Erythroblast (primary cell): ENCODE measurements around the gene IQGAP3.
A peak's percentile ranks its signal among the peaks of the same experiment; 100 is the strongest.
"Not testable (repeated sequence)": the region's sequence is repeated elsewhere in the genome, so short reads cannot be mapped to it uniquely, and the experiment has no call there.

ENCODE experiments used
- DNase-seq, 2 experiments: peaks; one replicate each; lab custom pipeline; 2025; lab: John Stamatoyannopoulos, UW
- GATA1 ChIP-seq: IDR thresholded peaks from 2 replicates; pipeline ENCODE4 v1.6.1; 2011; ENCODE audit warnings: low read depth, mild to moderate bottlenecking, control low read depth, low read length, moderate library complexity
- POLR2A ChIP-seq: IDR thresholded peaks from 2 replicates; pipeline ENCODE4 v1.6.1; 2011; ENCODE audit warnings: mild to moderate bottlenecking, low read length

Gene IQGAP3

DNA sequence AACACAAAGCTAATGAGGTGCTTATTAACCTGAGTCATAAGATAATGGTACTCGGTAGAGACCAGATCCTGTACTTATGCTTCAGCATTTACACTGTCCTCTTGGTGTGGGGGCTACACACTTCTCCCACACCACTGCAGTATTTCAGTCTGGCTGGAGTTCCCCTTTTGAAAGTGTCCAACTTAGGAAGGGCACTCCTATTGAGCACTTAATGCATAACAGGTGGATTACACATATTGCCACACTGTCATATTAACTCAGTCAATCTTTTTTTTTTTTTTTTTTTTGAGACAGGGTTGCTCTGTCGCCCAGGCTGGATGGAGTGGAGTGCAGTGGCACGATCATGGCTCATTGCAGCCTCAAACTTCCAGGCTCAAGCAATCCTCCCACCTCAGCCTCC lies 27.4 kb upstream of the IQGAP3 start:
- peak; percentile 33 to 56 for DNase-seq

GRCh38 chr1:156598731-156599432 lies 26.5 kb upstream of the IQGAP3 start:
- TF ChIP-seq POLR2A (no peak), GATA1 (no peak)
- no peak for DNase-seq

More for the DNA sequence above, 27.4 kb upstream of the IQGAP3 start:
- no peak for TF ChIP-seq POLR2A
- TF ChIP-seq GATA1, result no peak

- no peak for DNase-seq
- no peak for TF ChIP-seq GATA1
- TF ChIP-seq POLR2A, result no peak
Observed at GRCh38 chr1:156598125-156598524, 25.8 kb upstream of the IQGAP3 start.

- DNase-seq, result no peak
- TF ChIP-seq POLR2A (no peak), GATA1 (no peak)
Observed at GRCh38 chr1:156596426-156596825, 24.1 kb upstream of the IQGAP3 start.

GRCh38 chr1:156595016-156595415 lies 22.7 kb upstream of the IQGAP3 start:
- no peak for DNase-seq
- TF ChIP-seq GATA1 (no peak), POLR2A (no peak)

DNA sequence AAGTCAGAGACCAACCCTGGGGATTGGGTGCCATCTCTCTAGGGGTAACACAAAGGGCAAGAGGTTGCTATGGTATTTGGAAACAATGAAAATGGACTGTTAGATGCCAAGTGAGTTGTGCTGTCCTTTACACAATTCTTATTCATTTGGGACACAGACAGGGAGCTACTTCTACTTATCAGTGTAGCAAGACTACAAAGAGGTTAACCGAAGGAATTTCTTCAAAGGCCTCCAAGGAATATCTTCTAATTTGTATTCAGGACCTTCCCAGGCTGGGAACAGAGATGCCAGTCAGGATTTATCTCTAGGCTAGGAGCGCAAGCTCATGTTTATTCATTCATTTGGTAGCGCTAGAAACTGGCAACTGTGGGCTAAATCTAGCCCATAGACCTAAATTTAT lies 21.8 kb upstream of the IQGAP3 start:
- TF ChIP-seq GATA1 (no peak), POLR2A (no peak)
- no peak for DNase-seq

GRCh38 chr1:156593661-156593989 lies 21.3 kb upstream of the IQGAP3 start:
- DNase-seq, result no peak
- no peak for TF ChIP-seq GATA1
- TF ChIP-seq POLR2A, result no peak

GRCh38 chr1:156592910-156593660 lies 20.7 kb upstream of the IQGAP3 start:
- TF ChIP-seq POLR2A, result peak; percentile 17
- no peak for TF ChIP-seq GATA1
- no peak for DNase-seq

GRCh38 chr1:156592158-156592909 lies 20.0 kb upstream of the IQGAP3 start:
- no peak for DNase-seq
- no peak for TF ChIP-seq GATA1
- no peak for TF ChIP-seq POLR2A

DNA sequence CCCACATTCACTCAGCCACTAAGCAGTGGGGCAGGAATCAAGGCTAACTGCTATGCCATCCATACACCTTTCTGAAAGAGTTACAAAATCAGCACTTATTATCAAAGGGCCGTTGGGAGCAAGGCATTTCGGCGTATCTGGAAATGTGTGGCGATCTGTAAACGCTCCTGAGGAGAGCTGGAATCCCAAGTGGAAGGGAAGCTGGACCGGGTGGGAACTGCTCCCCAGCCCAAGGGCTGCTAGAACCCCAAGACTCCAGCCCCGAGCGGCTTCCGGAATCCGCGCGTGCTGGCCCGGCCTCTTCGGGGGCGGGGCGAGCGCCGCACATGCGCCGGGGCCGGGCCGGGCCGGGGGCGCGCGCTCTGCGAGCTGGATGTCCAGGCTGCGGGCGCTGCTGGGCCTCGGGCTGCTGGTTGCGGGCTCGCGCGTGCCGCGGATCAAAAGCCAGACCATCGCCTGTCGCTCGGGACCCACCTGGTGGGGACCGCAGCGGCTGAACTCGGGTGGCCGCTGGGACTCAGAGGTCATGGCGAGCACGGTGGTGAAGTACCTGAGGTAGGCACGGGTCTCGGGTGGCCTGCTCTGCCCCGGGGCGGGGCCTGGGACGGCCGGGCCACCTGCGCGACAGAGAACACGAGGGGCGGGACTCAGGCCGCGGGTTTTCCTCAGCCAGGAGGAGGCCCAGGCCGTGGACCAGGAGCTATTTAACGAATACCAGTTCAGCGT lies 19.2 kb upstream of the IQGAP3 start, which contains the start of gene NAXE:
TSS of gene NAXE (plus strand) at position 345 of the 726 bp plus-strand sequence. CDS start at position 374, 29 bp downstream.
- DNase-seq, result peak; percentile 76 to 79
- TF ChIP-seq POLR2A (peak; percentile 75), GATA1 (no peak)

GRCh38 chr1:156591181-156591431 lies 18.7 kb upstream of the IQGAP3 start:
- TF ChIP-seq POLR2A (no peak), GATA1 (no peak)
- peak in 1 of 2 experiments; percentile 49 for DNase-seq

DNA sequence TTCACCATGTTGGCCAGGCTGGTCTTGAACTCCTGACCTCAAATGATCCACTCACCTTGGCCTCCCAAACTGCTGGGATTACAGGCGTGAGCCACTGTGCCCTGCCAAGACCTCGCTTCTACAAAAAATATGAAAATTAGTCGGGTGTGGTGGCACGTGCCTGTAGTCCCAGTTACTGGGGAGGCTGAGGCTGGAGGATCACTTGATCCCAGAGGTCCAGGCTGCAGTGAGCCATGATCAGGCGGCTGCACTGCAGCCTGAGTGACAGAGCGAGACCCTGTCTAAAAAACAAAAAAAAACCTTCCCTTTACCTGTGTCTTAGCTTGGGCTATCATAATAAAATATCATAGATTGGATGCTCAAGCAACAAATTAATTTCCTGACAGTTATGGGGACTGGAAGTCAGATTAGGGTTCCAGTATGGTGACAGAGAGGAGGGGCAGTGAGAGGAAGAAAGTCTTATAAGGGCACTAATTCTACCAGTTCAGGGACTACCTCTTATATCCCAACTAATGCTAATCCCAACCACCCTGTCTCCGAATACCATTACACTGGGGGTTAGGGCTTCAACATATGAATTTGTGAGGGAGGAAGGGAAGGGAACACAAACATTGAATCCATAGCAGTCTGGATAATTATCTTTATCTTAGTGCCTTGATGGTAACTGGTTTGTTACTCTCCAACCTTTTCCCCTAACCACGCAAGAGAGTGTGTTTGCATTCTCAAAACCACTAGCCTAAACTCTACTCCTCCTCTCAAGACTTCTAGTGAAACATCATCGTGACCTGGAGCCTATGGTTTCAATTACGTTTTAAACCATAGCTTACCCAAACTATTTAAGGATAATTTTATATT lies 18.2 kb upstream of the IQGAP3 start:
- no peak for DNase-seq
- TF ChIP-seq GATA1 (no peak), POLR2A (no peak)

DNA sequence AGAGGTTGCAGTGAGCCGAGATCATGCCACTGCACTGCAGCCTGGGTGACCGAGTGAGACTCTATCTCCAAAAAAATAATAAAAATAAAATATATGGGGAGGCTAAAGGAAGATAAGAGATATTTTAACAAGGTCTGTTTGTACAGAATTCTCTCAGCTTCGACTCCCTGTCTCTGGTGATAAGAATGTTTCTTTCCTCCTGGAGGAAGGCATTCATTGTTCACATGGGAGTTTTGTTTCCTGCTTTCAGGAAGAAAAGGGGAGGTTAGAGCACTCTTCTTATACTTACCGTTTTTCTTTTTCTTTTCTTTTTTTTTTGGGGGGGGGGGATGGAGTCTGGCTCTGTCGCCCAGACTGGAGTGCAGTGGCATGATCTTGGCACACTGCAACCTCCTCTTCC lies 17.2 kb upstream of the IQGAP3 start:
- TF ChIP-seq GATA1 (no peak), POLR2A (no peak)

GRCh38 chr1:156587927-156588326 lies 15.6 kb upstream of the IQGAP3 start:
- DNase-seq, result not testable (repeated sequence)

More for the DNA sequence above, 17.2 kb upstream of the IQGAP3 start:
- no peak for DNase-seq
